C4-2B (cell line): ENCODE results near the gene IGFBP6.

Source experiments
- ZFX ChIP-seq: fragments of 450-650 bp; IDR thresholded peaks from 2 replicates; pipeline ENCODE4 v1.6.1; 2017
- TF ChIP-seq, protein P1 (sequence below): fragments of 450-650 bp; conservative IDR thresholded peaks from 2 replicates; pipeline ENCODE4 v1.5.1; 2017; ENCODE audit warnings: mild to moderate bottlenecking

DNA sequence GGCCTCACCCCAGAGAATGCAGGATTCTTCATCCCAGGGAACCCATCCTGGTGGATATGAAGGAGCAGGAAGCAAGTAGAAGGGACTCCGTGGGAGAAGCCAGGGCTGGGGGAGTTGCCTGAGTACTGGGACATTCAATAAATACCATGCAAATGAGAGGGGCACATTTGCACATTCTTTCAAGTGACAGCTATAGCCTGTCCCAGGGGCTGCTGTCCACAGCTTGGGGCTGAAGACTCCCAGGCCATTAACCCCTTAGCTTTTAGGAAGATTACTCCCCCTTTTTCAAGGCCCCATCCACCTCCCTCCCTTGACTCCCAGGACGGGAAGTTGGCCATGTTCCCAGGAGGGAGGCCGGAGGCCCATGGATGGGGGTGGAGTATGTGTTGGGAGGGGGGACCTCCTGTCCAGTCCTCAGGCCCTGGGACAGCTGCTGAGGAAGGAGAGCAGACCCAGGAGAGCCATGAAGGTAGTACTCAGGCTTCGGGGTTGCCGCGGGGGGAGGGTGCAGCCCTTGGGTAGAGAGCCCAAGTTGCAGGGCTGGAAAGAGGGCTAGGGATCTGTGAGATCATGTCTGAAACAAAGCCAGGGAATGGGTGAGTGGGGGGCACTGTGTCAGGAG is 48.6 kb upstream of the IGFBP6 start:
- TF ChIP-seq, protein P1, sequence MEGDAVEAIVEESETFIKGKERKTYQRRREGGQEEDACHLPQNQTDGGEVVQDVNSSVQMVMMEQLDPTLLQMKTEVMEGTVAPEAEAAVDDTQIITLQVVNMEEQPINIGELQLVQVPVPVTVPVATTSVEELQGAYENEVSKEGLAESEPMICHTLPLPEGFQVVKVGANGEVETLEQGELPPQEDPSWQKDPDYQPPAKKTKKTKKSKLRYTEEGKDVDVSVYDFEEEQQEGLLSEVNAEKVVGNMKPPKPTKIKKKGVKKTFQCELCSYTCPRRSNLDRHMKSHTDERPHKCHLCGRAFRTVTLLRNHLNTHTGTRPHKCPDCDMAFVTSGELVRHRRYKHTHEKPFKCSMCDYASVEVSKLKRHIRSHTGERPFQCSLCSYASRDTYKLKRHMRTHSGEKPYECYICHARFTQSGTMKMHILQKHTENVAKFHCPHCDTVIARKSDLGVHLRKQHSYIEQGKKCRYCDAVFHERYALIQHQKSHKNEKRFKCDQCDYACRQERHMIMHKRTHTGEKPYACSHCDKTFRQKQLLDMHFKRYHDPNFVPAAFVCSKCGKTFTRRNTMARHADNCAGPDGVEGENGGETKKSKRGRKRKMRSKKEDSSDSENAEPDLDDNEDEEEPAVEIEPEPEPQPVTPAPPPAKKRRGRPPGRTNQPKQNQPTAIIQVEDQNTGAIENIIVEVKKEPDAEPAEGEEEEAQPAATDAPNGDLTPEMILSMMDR: peak; percentile 30
- peak; percentile 76 for TF ChIP-seq ZFX
